Transverse colon (tissue), 4 donors: ENCODE data around the gene NFIC. TPM values are rescaled to one million over a fixed set of nuclear protein-coding genes. Genes with fewer than 3 reads are reported as not detected.

Source experiments
- DNase-seq: peaks from one replicate; pipeline ENCODE4 v3.0.0-alpha.2; 2019
- H3K27ac ChIP-seq, 4 donors: fragments of 200-600 bp; sonication (generic); 2 replicates each; pipeline ENCODE4 v1.5.1; 2016 to 2018; ENCODE audit warnings: inconsistent platforms in 4 of 4
- H3K27me3 ChIP-seq: fragments of 200-600 bp; sonication (generic); 2 replicates; pipeline ENCODE4 v1.5.1; 2017; ENCODE audit warnings: inconsistent platforms
- H3K36me3 ChIP-seq, 4 donors: fragments of 200-600 bp; sonication (generic); 2 replicates each; pipeline ENCODE4 v1.5.1; 2017 to 2019; ENCODE audit warnings: inconsistent platforms in 4 of 4
- H3K4me1 ChIP-seq, 4 donors: fragments of 200-600 bp; sonication (generic); 2 replicates each; pipeline ENCODE4 v1.5.1; 2017 to 2020; ENCODE audit warnings: inconsistent platforms in 4 of 4
- H3K4me3 ChIP-seq, 4 donors: fragments of 200-600 bp; sonication (generic); 1 replicate in 1 of 4; 2 replicates in 3 of 4; pipeline versions ENCODE4 v1.5.1 to v1.6.1; 2017 to 2019; ENCODE audit warnings: inconsistent platforms in 4 of 4
- H3K9me3 ChIP-seq, 2 donors: fragments of 200-600 bp; sonication (generic); 2 replicates each; pipeline ENCODE4 v1.5.1; 2017 to 2019; ENCODE audit warnings: inconsistent platforms in 2 of 2
- CTCF ChIP-seq, 5 experiments: fragments of 200-600 bp in 3 of 5; fragments of 450-650 bp in 2 of 5; sonication (generic) in 3 of 5; IDR thresholded peaks; 1 replicate in 2 of 5; 2 replicates in 3 of 5; pipeline ENCODE4 v1.5.1; 2016 to 2017; ENCODE audit warnings: antibody characterized with exemption in 5 of 5, inconsistent platforms in 3 of 5, mild to moderate bottlenecking in 2 of 5, moderate library complexity in 1 of 5
- EP300 ChIP-seq: sonication (generic); formaldehyde crosslinking; IDR thresholded peaks from one replicate; pipeline ENCODE4 v1.6.1; 2017; ENCODE audit warnings: antibody characterized with exemption, low read depth
- POLR2A ChIP-seq: fragments of 450-650 bp; IDR thresholded peaks from one replicate; pipeline ENCODE4 v1.6.1; 2016; ENCODE audit warnings: antibody characterized with exemption, mild to moderate bottlenecking, moderate library complexity
- POLR2AphosphoS5 ChIP-seq, 3 donors: sonication (generic); formaldehyde crosslinking; IDR thresholded peaks; one replicate each; pipeline ENCODE4 v1.6.1; 2016; ENCODE audit warnings: antibody characterized with exemption in 3 of 3
- WGBS, 2 donors: methylation state at CpG; one replicate each; pipeline ENCODE4 v1.1.5; 2018; ENCODE audit warnings: low coverage in 1 of 2; 5-methylcytosine and 5-hydroxymethylcytosine counted together
- in situ Hi-C, 4 donors: fragments of 200-750 bp; cut with MboI; loops; one replicate each; pipeline versions ENCODE4 v1.15.0 to v1.15.1; 2017; ENCODE audit warnings: low sequenced_read_pairs in 3 of 4, low pct_ligation_motif_present in 1 of 4, low pct_unique_long_range_greater_than_20kb in 1 of 4
- intact Hi-C: fragments of 100-400 bp; cut with DNase I; formaldehyde crosslinking; loops from one replicate; pipeline ENCODE4 v1.15.1; 2023; ENCODE audit warnings: low total_unique reads
- total RNA-seq, 4 donors: library from RNA; depleted of rRNA; stranded (reverse); fragments of >200 nt; gene quantifications; one replicate each; pipeline ENCODE4 v1.1.0, GENCODE V29; 2016

Gene NFIC
- total RNA-seq, 4 donors from 2014 or later: 39.9 to 145 (median 68.1) TPM

- Histone ChIP-seq H3K4me3 (no peak overlapping the region), H3K4me1 (peaks cover 5 to 24% (median 19%) of the 10 kb centered on the region in 4 donors), H3K27ac (peak overlapping the region in 2 of 4 donors; percentile 84 to 94), H3K27me3 (no peaks in the 10 kb centered on the region), H3K9me3 (no peaks in the 10 kb centered on the region), H3K36me3 (no peaks in the 10 kb centered on the region)
- intact Hi-C loops: no loop called here
- in situ Hi-C loops: no loop called here
- no peak for TF ChIP-seq EP300
- no peak for TF ChIP-seq POLR2AphosphoS5 (IDR thresholded peaks at IDR 0.05)
- no peak for TF ChIP-seq POLR2A
- no peak for TF ChIP-seq CTCF (IDR thresholded peaks at IDR 0.05)
- 82 to 90% methylated on average over 3 to 5 of the region's 5 CpGs for WGBS, 2 donors
- DNase-seq: no peak
Observed at GRCh38 chr19:3504735-3505134, 138.4 kb downstream of the NFIC start.

GRCh38 chr19:3505598-3506383, 139.4 kb downstream of the NFIC start, which contains the start of gene FZR1:
Gene FZR1, plus strand, starts transcription at chr19:3506311. Its CDS starts 16,679 bp downstream, at chr19:3522990.
- 0 to 3% methylated on average over 2 to 38 of the region's 79 CpGs for WGBS, 2 donors
- intact Hi-C loops: no loop called here

GRCh38 chr19:3506384-3507340, 140.3 kb downstream of the NFIC start:
- H3K27me3 ChIP-seq: no peaks in the 10 kb centered on the region
- no peak for TF ChIP-seq POLR2AphosphoS5 (IDR thresholded peaks at IDR 0.05)
- TF ChIP-seq CTCF (IDR thresholded peaks at IDR 0.05): no peak
- no peak for TF ChIP-seq EP300
- 0 to 1% methylated on average over 6 to 46 of the region's 69 CpGs for WGBS, 2 donors
- H3K9me3 ChIP-seq: no peaks in the 10 kb centered on the region
- peak overlapping the region; percentile 88 to 97 (median 94) for H3K27ac ChIP-seq
- peak overlapping the region; percentile 95 to 99 (median 98) for H3K4me3 ChIP-seq
- in situ Hi-C loops: no loop called here
- intact Hi-C loops: no loop called here
- H3K36me3 ChIP-seq: no peaks in the 10 kb centered on the region
- peak; percentile 39 for DNase-seq
- peaks cover 5 to 23% (median 14%) of the 10 kb centered on the region in 4 donors for H3K4me1 ChIP-seq

More at GRCh38 chr19:3505598-3506383, 139.4 kb downstream of the NFIC start, which contains the start of gene FZR1:
- H3K27ac ChIP-seq: peak within 1 kb of the TSS; percentile 88 to 97 (median 94)
- no peaks in the 10 kb centered on the region for H3K9me3 ChIP-seq
- H3K36me3 ChIP-seq: no peaks in the 10 kb centered on the region
- in situ Hi-C loops: no loop called here
- H3K4me3 ChIP-seq: peak within 1 kb of the TSS; percentile 95 to 99 (median 98)
- peak; percentile 100 for DNase-seq
- peaks cover 5 to 22% (median 16%) of the 10 kb centered on the region in 4 donors for H3K4me1 ChIP-seq
- TF ChIP-seq EP300 (no peak), POLR2AphosphoS5 (IDR thresholded peaks at IDR 0.05) (peak; percentile 51 to 64 (median 62)), CTCF (IDR thresholded peaks at IDR 0.05) (peak in 1 of 5 experiments; percentile 14), POLR2A (peak; percentile 61)
- no peaks in the 10 kb centered on the region for H3K27me3 ChIP-seq
